HCT116 (cell line): Measurements from ENCODE around the gene RHBDL3. TPM values are rescaled to one million over a fixed set of nuclear protein-coding genes. Genes with fewer than 3 reads are reported as not detected.

Experiments used
- CBX3 ChIP-seq: IDR thresholded peaks from 2 replicates; pipeline ENCODE4 v1.6.1; 2012; ENCODE audit warnings: low read depth
- CTCF ChIP-seq, 3 experiments: fragments of 200-600 bp in 1 of 3; sonication (generic) in 1 of 3; IDR thresholded peaks in 2 of 3; conservative IDR thresholded peaks in 1 of 3; 2 replicates each; pipeline ENCODE4 v1.5.1; 2012 to 2017; ENCODE audit warnings: low read depth in 2 of 3, low read length in 2 of 3, antibody characterized with exemption in 1 of 3, borderline replicate concordance in 1 of 3, control low read depth in 1 of 3, mild to moderate bottlenecking in 1 of 3, mixed read lengths in 1 of 3, mixed run types in 1 of 3, moderate library complexity in 1 of 3; ENCODE audit not compliant: insufficient read depth in 1 of 3
- ELF1 ChIP-seq: IDR thresholded peaks from 2 replicates; pipeline ENCODE4 v1.6.1; 2012; ENCODE audit warnings: low read depth, borderline replicate concordance
- EZH2phosphoT487 ChIP-seq: fragments of 200-600 bp; IDR thresholded peaks from 2 replicates; pipeline ENCODE4 v1.6.1; 2018; ENCODE audit warnings: antibody characterized with exemption, borderline replicate concordance
- POLR2AphosphoS5 ChIP-seq: IDR thresholded peaks from 2 replicates; pipeline ENCODE4 v1.6.1; 2011; ENCODE audit warnings: mild to moderate bottlenecking, low read depth, low read length, moderate library complexity
- SIN3A ChIP-seq: IDR thresholded peaks from 2 replicates; pipeline ENCODE4 v1.6.1; 2012; ENCODE audit warnings: low read depth
- ZNF274 ChIP-seq: fragments of 200-500 bp; sonication (Bioruptor generic); IDR thresholded peaks from 2 replicates; pipeline ENCODE4 v1.6.1; 2014; ENCODE audit warnings: mild to moderate bottlenecking, low read depth, low read length, inconsistent platforms
- total RNA-seq: library from RNA; stranded (reverse); gene quantifications from one replicate; pipeline ENCODE4 v1.2.1, GENCODE V29; 2021; ENCODE audit not compliant: unreplicated experiment
- TF ChIP-seq, protein P1 (sequence below): IDR thresholded peaks from 2 replicates; pipeline ENCODE4 v1.6.1; 2012; ENCODE audit warnings: low read depth
- TF ChIP-seq, protein P2 (sequence below): IDR thresholded peaks from 2 replicates; pipeline ENCODE4 v1.6.1; 2011; ENCODE audit warnings: mild to moderate bottlenecking, low read length, moderate library complexity; ENCODE audit not compliant: insufficient replicate concordance; ENCODE audit errors: extremely low read depth

Gene RHBDL3
- total RNA-seq, 1 experiment from 2014 or later: 4.0 TPM

DNA sequence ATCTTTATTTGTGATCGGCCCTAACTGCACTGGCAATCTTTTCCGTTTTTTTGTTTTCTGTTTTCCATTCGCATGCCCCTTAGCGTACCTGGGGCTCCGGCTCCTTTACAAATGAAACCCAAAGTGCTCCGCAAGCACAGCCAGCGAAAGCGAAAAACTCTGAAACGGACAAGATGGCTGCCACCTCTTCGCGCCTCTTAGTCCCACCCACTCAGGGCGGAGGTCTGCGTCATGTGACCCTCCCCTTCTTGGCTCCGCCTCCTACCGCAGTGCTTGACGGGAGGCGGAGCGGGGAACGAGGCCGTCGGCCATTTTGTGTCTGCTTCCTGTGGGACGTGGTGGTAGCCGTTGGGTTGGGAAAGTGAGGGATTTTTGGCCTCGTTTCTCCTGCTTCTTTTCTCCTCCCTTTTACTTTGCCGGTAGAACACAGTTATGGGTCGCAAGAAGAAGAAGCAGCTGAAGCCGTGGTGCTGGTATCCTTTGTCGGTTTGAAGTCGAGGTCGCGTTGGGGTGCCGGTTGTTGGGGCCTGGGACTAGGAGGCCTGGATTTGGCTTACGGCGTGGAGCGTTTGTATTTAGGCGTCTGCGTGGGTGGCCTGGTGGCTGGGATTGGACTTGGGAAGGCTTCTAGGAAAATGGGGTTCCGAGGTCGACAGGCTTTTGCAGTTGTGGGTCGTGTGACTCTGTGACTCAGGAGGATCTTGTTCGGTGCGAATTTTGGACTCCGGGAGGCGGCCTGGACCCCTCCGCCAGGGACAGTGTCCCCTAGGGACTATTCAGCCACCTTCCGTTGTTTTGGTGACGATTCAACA is 84.4 kb downstream of the RHBDL3 start, which contains the start of gene ZNF207 (continued):
- TF ChIP-seq, protein P1, sequence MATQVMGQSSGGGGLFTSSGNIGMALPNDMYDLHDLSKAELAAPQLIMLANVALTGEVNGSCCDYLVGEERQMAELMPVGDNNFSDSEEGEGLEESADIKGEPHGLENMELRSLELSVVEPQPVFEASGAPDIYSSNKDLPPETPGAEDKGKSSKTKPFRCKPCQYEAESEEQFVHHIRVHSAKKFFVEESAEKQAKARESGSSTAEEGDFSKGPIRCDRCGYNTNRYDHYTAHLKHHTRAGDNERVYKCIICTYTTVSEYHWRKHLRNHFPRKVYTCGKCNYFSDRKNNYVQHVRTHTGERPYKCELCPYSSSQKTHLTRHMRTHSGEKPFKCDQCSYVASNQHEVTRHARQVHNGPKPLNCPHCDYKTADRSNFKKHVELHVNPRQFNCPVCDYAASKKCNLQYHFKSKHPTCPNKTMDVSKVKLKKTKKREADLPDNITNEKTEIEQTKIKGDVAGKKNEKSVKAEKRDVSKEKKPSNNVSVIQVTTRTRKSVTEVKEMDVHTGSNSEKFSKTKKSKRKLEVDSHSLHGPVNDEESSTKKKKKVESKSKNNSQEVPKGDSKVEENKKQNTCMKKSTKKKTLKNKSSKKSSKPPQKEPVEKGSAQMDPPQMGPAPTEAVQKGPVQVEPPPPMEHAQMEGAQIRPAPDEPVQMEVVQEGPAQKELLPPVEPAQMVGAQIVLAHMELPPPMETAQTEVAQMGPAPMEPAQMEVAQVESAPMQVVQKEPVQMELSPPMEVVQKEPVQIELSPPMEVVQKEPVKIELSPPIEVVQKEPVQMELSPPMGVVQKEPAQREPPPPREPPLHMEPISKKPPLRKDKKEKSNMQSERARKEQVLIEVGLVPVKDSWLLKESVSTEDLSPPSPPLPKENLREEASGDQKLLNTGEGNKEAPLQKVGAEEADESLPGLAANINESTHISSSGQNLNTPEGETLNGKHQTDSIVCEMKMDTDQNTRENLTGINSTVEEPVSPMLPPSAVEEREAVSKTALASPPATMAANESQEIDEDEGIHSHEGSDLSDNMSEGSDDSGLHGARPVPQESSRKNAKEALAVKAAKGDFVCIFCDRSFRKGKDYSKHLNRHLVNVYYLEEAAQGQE: no peak
- no peak for TF ChIP-seq CBX3
- TF ChIP-seq ELF1: no peak
- no peak for TF ChIP-seq EZH2phosphoT487
- TF ChIP-seq ZNF274: no peak
- peak; percentile 90 for TF ChIP-seq SIN3A
- TF ChIP-seq, protein P2, sequence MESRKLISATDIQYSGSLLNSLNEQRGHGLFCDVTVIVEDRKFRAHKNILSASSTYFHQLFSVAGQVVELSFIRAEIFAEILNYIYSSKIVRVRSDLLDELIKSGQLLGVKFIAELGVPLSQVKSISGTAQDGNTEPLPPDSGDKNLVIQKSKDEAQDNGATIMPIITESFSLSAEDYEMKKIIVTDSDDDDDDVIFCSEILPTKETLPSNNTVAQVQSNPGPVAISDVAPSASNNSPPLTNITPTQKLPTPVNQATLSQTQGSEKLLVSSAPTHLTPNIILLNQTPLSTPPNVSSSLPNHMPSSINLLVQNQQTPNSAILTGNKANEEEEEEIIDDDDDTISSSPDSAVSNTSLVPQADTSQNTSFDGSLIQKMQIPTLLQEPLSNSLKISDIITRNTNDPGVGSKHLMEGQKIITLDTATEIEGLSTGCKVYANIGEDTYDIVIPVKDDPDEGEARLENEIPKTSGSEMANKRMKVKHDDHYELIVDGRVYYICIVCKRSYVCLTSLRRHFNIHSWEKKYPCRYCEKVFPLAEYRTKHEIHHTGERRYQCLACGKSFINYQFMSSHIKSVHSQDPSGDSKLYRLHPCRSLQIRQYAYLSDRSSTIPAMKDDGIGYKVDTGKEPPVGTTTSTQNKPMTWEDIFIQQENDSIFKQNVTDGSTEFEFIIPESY: no peak
- TF ChIP-seq CTCF (IDR thresholded peaks at IDR 0.05 in 2 of 3, conservative IDR thresholded peaks at IDR 0.05 in 1 of 3; ENCODE audit: borderline replicate concordance in 1 of 3, insufficient read depth in 1 of 3, low read depth in 2 of 3, low read length in 2 of 3): no peak
- TF ChIP-seq POLR2AphosphoS5: peak; percentile 98
